Liver (tissue), 9 donors: ENCODE data around the gene SLC6A17. TPM values are rescaled to one million over a fixed set of nuclear protein-coding genes. Genes with fewer than 3 reads are reported as not detected.
A peak's percentile ranks its signal among the peaks of the same experiment; 100 is the strongest.

Source experiments
- DNase-seq: peaks from one replicate; pipeline ENCODE4 v3.0.0-alpha.2; 2017; ENCODE audit warnings: low spot score
- H3K27ac ChIP-seq, 2 donors: one replicate each; pipeline ENCODE4 v1.7.0; 2013; ENCODE audit warnings: inconsistent platforms in 2 of 2, low read length in 2 of 2, control low read depth in 1 of 2, low read depth in 1 of 2, mild to moderate bottlenecking in 1 of 2
- H3K27me3 ChIP-seq, 4 donors: one replicate each; pipeline versions ENCODE4 v1.6.1 to v1.7.0; 2013; ENCODE audit warnings: low read length in 3 of 4, inconsistent platforms in 1 of 4, mild to moderate bottlenecking in 1 of 4, moderate library complexity in 1 of 4; ENCODE audit not compliant: control insufficient read depth in 4 of 4, insufficient read depth in 4 of 4
- H3K36me3 ChIP-seq, 4 donors: one replicate each; pipeline versions ENCODE4 v1.6.1 to v1.7.0; 2013; ENCODE audit warnings: low read length in 3 of 4, mild to moderate bottlenecking in 3 of 4, low read depth in 1 of 4, moderate library complexity in 1 of 4; ENCODE audit not compliant: control insufficient read depth in 4 of 4, insufficient read depth in 3 of 4
- H3K4me1 ChIP-seq, 4 donors: one replicate each; pipeline versions ENCODE4 v1.6.1 to v1.7.0; 2013; ENCODE audit warnings: low read length in 3 of 4, mild to moderate bottlenecking in 3 of 4, moderate library complexity in 1 of 4; ENCODE audit not compliant: control insufficient read depth in 4 of 4, insufficient read depth in 4 of 4
- H3K4me3 ChIP-seq, 3 donors: one replicate each; pipeline versions ENCODE4 v1.6.1 to v1.7.0; 2013; ENCODE audit warnings: low read length in 3 of 3, control low read depth in 1 of 3, low read depth in 1 of 3, mild to moderate bottlenecking in 1 of 3
- H3K9ac ChIP-seq, 2 donors: one replicate each; pipeline ENCODE4 v1.7.0; 2013; ENCODE audit warnings: low read length in 2 of 2, mild to moderate bottlenecking in 2 of 2, moderate library complexity in 2 of 2, control low read depth in 1 of 2, low read depth in 1 of 2
- H3K9me3 ChIP-seq, 4 donors: one replicate each; pipeline versions ENCODE4 v1.6.1 to v1.7.0; 2013; ENCODE audit warnings: low read length in 3 of 4; ENCODE audit not compliant: control insufficient read depth in 4 of 4
- FOXA1 ChIP-seq: IDR thresholded peaks from 2 replicates; pipeline ENCODE4 v1.6.1; 2016; ENCODE audit warnings: antibody characterized with exemption
- GABPA ChIP-seq, 2 donors: IDR thresholded peaks in 1 of 2; conservative IDR thresholded peaks in 1 of 2; 2 replicates each; pipeline ENCODE4 v1.6.1; 2016; ENCODE audit warnings: antibody characterized with exemption in 2 of 2, mild to moderate bottlenecking in 1 of 2, moderate library complexity in 1 of 2
- HNF4A ChIP-seq, 2 donors: conservative IDR thresholded peaks; 2 replicates each; pipeline ENCODE4 v1.6.1; 2016; ENCODE audit warnings: antibody characterized with exemption in 2 of 2, mild to moderate bottlenecking in 2 of 2
- RAD21 ChIP-seq, 2 donors: IDR thresholded peaks; 2 replicates each; pipeline ENCODE4 v1.6.1; 2016; ENCODE audit warnings: antibody characterized with exemption in 2 of 2, mild to moderate bottlenecking in 2 of 2
- YY1 ChIP-seq: IDR thresholded peaks from 2 replicates; pipeline ENCODE4 v1.6.1; 2016; ENCODE audit warnings: antibody characterized with exemption, mild to moderate bottlenecking
- WGBS: extraction: QIAGEN DNeasy Blood & Tissue Kit; methylation state at CpG from one replicate; pipeline ENCODE4 v1.1.7; 2013; 5-methylcytosine and 5-hydroxymethylcytosine counted together
- polyA plus RNA-seq, 2 donors: library from polyadenylated mRNA; stranded (reverse) in 1 of 2; unstranded in 1 of 2; fragments of 200-250 nt in 1 of 2; fragments of >200 nt in 1 of 2; fragmentation: Nextera tagmentation in 1 of 2; extraction: Ambion mirVana in 1 of 2; gene quantifications; one replicate each; pipeline versions ENCODE4 v1.2.1 to v1.2.3, GENCODE V29; 2013 to 2015
- total RNA-seq, 2 donors: library from RNA; depleted of rRNA; stranded (reverse); fragments of >200 nt; gene quantifications; one replicate each; pipeline ENCODE4 v1.2.3, GENCODE V29; 2014
- TF ChIP-seq, protein P1 (sequence below): IDR thresholded peaks from 2 replicates; pipeline ENCODE4 v1.6.1; 2016; ENCODE audit warnings: antibody characterized with exemption, mild to moderate bottlenecking
- TF ChIP-seq, protein P2 (sequence below): fragments of 150-350 bp; IDR thresholded peaks from 2 replicates; pipeline ENCODE4 v1.5.1; 2017; ENCODE audit warnings: improper control_type of control experiment, low read depth, low read length; ENCODE audit not compliant: missing input control
- donor health status: healthy.
- donor health status: healthy.
- donor health status: healthy.
- donor health status: healthy.
- donor health status: healthy.

SLC6A17 gene
- total and polyA plus RNA-seq, 4 donors: not detected

DNA sequence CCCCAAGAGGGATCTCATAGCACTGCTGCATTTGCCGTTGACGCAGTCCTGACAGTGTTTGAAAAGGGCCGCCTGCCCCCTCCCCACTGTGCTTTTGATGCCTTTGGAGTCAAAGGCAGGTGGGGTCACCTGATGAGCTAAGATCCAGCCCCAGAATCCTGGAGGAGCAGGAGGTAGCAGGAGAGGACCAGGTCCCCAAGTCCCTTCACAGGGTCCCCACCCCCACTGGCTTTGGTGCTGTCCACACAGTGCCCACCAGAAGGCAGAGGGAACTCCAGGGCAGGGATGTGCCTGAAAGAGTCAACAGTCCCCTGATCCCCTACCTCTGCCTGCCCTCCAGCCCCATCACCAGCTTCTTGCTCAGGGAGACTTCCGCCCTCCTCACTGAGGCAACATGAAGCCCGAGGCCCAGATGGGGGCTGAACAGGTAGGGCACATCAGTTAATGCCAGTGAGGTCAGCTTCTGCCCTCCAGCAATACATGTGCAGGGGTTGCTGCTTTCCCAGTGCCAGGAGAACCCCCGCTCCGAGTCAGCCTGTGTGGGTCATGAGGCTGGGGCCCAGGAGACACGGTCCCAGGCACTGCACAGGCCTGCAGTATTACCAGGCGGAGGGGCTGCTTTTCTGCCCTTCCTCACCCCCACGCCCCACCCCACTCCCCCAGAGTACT lies 51.0 kb downstream of the SLC6A17 start:
- no peak for DNase-seq
- WGBS: 87% methylated on average over 10 of the region's 10 CpGs
- Histone ChIP-seq H3K36me3 (no peaks in the 10 kb centered on the region), H3K27me3 (no peaks in the 10 kb centered on the region), H3K4me1 (peaks cover 0 to 7% (median 0%) of the 10 kb centered on the region in 4 donors), H3K27ac (no peak overlapping the region), H3K4me3 (no peak overlapping the region), H3K9ac (no peak overlapping the region), H3K9me3 (no peaks in the 10 kb centered on the region)
- TF ChIP-seq FOXA1: no peak
- no peak for TF ChIP-seq YY1
- TF ChIP-seq, protein P1, sequence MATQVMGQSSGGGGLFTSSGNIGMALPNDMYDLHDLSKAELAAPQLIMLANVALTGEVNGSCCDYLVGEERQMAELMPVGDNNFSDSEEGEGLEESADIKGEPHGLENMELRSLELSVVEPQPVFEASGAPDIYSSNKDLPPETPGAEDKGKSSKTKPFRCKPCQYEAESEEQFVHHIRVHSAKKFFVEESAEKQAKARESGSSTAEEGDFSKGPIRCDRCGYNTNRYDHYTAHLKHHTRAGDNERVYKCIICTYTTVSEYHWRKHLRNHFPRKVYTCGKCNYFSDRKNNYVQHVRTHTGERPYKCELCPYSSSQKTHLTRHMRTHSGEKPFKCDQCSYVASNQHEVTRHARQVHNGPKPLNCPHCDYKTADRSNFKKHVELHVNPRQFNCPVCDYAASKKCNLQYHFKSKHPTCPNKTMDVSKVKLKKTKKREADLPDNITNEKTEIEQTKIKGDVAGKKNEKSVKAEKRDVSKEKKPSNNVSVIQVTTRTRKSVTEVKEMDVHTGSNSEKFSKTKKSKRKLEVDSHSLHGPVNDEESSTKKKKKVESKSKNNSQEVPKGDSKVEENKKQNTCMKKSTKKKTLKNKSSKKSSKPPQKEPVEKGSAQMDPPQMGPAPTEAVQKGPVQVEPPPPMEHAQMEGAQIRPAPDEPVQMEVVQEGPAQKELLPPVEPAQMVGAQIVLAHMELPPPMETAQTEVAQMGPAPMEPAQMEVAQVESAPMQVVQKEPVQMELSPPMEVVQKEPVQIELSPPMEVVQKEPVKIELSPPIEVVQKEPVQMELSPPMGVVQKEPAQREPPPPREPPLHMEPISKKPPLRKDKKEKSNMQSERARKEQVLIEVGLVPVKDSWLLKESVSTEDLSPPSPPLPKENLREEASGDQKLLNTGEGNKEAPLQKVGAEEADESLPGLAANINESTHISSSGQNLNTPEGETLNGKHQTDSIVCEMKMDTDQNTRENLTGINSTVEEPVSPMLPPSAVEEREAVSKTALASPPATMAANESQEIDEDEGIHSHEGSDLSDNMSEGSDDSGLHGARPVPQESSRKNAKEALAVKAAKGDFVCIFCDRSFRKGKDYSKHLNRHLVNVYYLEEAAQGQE: no peak

DNA sequence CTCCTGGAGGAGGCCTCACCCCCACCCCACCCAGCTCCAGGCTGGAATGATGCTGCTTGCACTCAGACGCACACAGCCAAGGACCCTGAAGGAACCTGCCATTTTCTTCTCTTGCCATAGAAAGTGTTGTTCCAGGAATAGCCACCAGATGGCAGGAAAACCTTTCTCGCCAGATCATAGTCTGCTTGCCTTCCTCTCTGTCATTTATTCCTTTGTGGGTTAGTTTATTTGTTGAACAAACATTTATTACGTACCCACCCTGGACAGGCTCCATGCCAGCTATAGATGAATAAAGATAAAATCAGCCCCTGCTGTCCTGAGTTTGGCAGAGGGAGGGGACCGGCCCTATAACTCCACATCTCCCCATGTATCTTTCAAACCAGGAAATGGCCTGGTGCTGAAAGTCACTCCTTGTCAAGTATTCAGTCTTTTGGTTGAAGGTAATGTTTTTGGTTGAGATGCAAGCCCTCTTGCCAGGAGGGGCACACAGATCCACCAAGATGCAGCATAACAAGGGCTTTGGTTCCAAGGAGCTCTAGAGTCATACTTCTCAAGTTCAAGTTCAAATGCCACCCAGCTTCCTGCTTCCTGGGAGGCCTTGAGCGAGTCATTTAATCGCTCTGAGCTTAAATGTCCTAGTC lies 52.8 kb downstream of the SLC6A17 start:
- Histone ChIP-seq H3K4me3 (no peak overlapping the region), H3K36me3 (no peaks in the 10 kb centered on the region), H3K4me1 (peaks cover 0 to 7% (median 0%) of the 10 kb centered on the region in 4 donors), H3K9ac (no peak overlapping the region), H3K27ac (no peak overlapping the region), H3K9me3 (no peaks in the 10 kb centered on the region), H3K27me3 (no peaks in the 10 kb centered on the region)
- no peak for TF ChIP-seq GABPA (IDR thresholded peaks at IDR 0.05 in 1 of 2, conservative IDR thresholded peaks at IDR 0.05 in 1 of 2)
- TF ChIP-seq, protein P1: no peak
- no peak for TF ChIP-seq YY1
- no peak for TF ChIP-seq HNF4A (conservative IDR thresholded peaks at IDR 0.05)
- peak; percentile 89 to 96 for TF ChIP-seq RAD21 (IDR thresholded peaks at IDR 0.05)
- TF ChIP-seq, protein P2, sequence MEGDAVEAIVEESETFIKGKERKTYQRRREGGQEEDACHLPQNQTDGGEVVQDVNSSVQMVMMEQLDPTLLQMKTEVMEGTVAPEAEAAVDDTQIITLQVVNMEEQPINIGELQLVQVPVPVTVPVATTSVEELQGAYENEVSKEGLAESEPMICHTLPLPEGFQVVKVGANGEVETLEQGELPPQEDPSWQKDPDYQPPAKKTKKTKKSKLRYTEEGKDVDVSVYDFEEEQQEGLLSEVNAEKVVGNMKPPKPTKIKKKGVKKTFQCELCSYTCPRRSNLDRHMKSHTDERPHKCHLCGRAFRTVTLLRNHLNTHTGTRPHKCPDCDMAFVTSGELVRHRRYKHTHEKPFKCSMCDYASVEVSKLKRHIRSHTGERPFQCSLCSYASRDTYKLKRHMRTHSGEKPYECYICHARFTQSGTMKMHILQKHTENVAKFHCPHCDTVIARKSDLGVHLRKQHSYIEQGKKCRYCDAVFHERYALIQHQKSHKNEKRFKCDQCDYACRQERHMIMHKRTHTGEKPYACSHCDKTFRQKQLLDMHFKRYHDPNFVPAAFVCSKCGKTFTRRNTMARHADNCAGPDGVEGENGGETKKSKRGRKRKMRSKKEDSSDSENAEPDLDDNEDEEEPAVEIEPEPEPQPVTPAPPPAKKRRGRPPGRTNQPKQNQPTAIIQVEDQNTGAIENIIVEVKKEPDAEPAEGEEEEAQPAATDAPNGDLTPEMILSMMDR: peak; percentile 88
- peak; percentile 55 for DNase-seq
- 32% methylated on average over 6 of the region's 6 CpGs for WGBS
